Endothelial cell of umbilical vein (primary cell): Measurements from ENCODE around the gene CLTC. TPM values are rescaled to one million over a fixed set of nuclear protein-coding genes. Genes with fewer than 3 reads are reported as not detected.

Experiments
- BruUV-seq: library from RNA; stranded (reverse); fragments of 400-500 nt; replicated peaks from 2 replicates; lab custom pipeline; 2021; lab: Mats Ljungman, UMichigan
- CTCF ChIA-PET: fragments of 300-600, 350-600 bp; sonication (Branson Sonifier 250); formaldehyde crosslinking; loops from one replicate; lab custom pipeline; 2021; ENCODE audit warnings: antibody characterized with exemption, inconsistent platforms; lab: Charles Lee
- POLR2A ChIA-PET: fragments of 300-600, 350-600 bp; sonication (Branson Sonifier 250); formaldehyde crosslinking; loops from one replicate; lab custom pipeline; 2021; ENCODE audit warnings: antibody characterized with exemption, inconsistent platforms; lab: Charles Lee
- DNase-seq: peaks from one replicate; pipeline ENCODE4 v3.0.0-alpha.2; 2011; ENCODE audit warnings: low read depth, low spot score
- FAIRE-seq: peaks from 2 replicates; lab custom pipeline; 2011; peaks lifted over from hg19 to GRCh38; lab: Jason Lieb, UNC
- H2AFZ ChIP-seq: 2 replicates; pipeline ENCODE4 v1.6.0; 2012; ENCODE audit warnings: low read depth, low read length, control low read depth, inconsistent platforms
- H3K27ac ChIP-seq: 2 replicates; pipeline ENCODE4 v1.5.1; 2011; ENCODE audit warnings: low read depth, mild to moderate bottlenecking, control low read depth, low read length, moderate library complexity; ENCODE audit not compliant: insufficient read depth
- H3K27me3 ChIP-seq, 2 experiments: 2 replicates each; pipeline versions ENCODE4 v1.6.0 to v1.6.1; 2011; ENCODE audit warnings: low read length in 2 of 2, mixed read lengths in 1 of 2; ENCODE audit not compliant: control insufficient read depth in 2 of 2, insufficient read depth in 2 of 2
- H3K36me3 ChIP-seq, 2 experiments: 2 replicates in 1 of 2; 3 replicates in 1 of 2; pipeline ENCODE4 v1.5.1; 2011; ENCODE audit warnings: low read length in 2 of 2, mild to moderate bottlenecking in 1 of 2, moderate library complexity in 1 of 2; ENCODE audit not compliant: control insufficient read depth in 2 of 2, insufficient read depth in 2 of 2; ENCODE audit errors: extremely low read depth in 1 of 2
- H3K4me1 ChIP-seq: 3 replicates; pipeline ENCODE4 v1.5.1; 2011; ENCODE audit warnings: mild to moderate bottlenecking, low read length; ENCODE audit not compliant: control insufficient read depth, insufficient read depth; ENCODE audit errors: extremely low read depth
- H3K4me2 ChIP-seq: 2 replicates; pipeline ENCODE4 v1.6.1; 2011; ENCODE audit warnings: low read length, control low read depth, mixed read lengths; ENCODE audit not compliant: insufficient read depth
- H3K4me3 ChIP-seq, 3 experiments: fragments of 200-600 bp in 1 of 3; sonication (generic), shearing (Covaris generic) in 1 of 3; replicated peaks in 1 of 3; 2 replicates each; pipeline ENCODE4 v1.5.1; 2011 to 2016; ENCODE audit warnings: control low read depth in 3 of 3, low read length in 3 of 3, mild to moderate bottlenecking in 2 of 3, inconsistent platforms in 1 of 3, low read depth in 1 of 3, moderate library complexity in 1 of 3; ENCODE audit not compliant: insufficient read depth in 1 of 3
- H3K79me2 ChIP-seq: 2 replicates; pipeline ENCODE4 v1.6.0; 2012; ENCODE audit warnings: low read length, inconsistent platforms; ENCODE audit not compliant: control insufficient read depth, insufficient read depth
- H3K9ac ChIP-seq: replicated peaks from 2 replicates; pipeline ENCODE3; 2011; ENCODE audit warnings: low read length, control low read depth; ENCODE audit not compliant: insufficient read depth; ENCODE audit errors: extremely low read depth
- H3K9me1 ChIP-seq: replicated peaks from 3 replicates; pipeline ENCODE4 v1.6.0; 2011; ENCODE audit warnings: mild to moderate bottlenecking, low read length; ENCODE audit not compliant: control insufficient read depth, insufficient read depth; ENCODE audit errors: extremely low read depth
- H3K9me3 ChIP-seq: replicated peaks from 2 replicates; pipeline ENCODE4 v1.5.1; 2012; ENCODE audit warnings: low read length, inconsistent platforms; ENCODE audit not compliant: control insufficient read depth, insufficient read depth
- H4K20me1 ChIP-seq: replicated peaks from 2 replicates; pipeline ENCODE3; 2011; ENCODE audit warnings: mild to moderate bottlenecking, low read length; ENCODE audit not compliant: control insufficient read depth, insufficient read depth; ENCODE audit errors: extremely low read depth
- CTCF ChIP-seq, 2 donors: IDR thresholded peaks; 1 replicate in 1 of 2; 2 replicates in 1 of 2; pipeline ENCODE4 v1.5.1; 2011; ENCODE audit warnings: low read length in 2 of 2, mild to moderate bottlenecking in 2 of 2, moderate library complexity in 2 of 2, control low read depth in 1 of 2, inconsistent platforms in 1 of 2, low read depth in 1 of 2; ENCODE audit not compliant: insufficient read depth in 1 of 2; ENCODE audit errors: extremely low read depth in 1 of 2
- GATA2 ChIP-seq: IDR thresholded peaks from 2 replicates; pipeline ENCODE4 v1.7.0; 2011; ENCODE audit warnings: low read depth, mild to moderate bottlenecking, moderate library complexity, mixed read lengths, low read length; ENCODE audit not compliant: insufficient read length, insufficient read depth
- JUN ChIP-seq: IDR thresholded peaks from 2 replicates; pipeline ENCODE4 v1.6.1; 2011; ENCODE audit warnings: borderline replicate concordance, low read depth; ENCODE audit not compliant: insufficient read length, insufficient read depth
- MYC ChIP-seq: IDR thresholded peaks from one replicate; pipeline ENCODE4 v1.6.1; 2011; ENCODE audit warnings: mild to moderate bottlenecking, low read depth, low read length
- POLR2A ChIP-seq: IDR thresholded peaks from 2 replicates; pipeline ENCODE4 v1.6.1; 2012; ENCODE audit warnings: low read depth, mild to moderate bottlenecking, control low read depth, low read length
- POLR2AphosphoS5 ChIP-seq: IDR thresholded peaks from 2 replicates; pipeline ENCODE4 v1.6.1; 2012; ENCODE audit warnings: low read depth, mild to moderate bottlenecking, control low read depth, low read length, moderate library complexity; ENCODE audit not compliant: insufficient read depth
- dilution Hi-C: fragments of 300-500 bp; cut with MboI; formaldehyde crosslinking; loops from one replicate; pipeline ENCODE4 v1.15.0; 2019; ENCODE audit warnings: low sequenced_read_pairs; ENCODE audit not compliant: extremely low pct_ligation_motif_present
- intact Hi-C: fragments of 100-400 bp; cut with micrococcal nuclease; formaldehyde crosslinking; loops from one replicate; pipeline ENCODE4 v1.10.0; 2022
- polyA plus RNA-seq, 4 experiments: library from polyadenylated mRNA; depleted of rRNA in 3 of 4; stranded (reverse) in 3 of 4; unstranded in 1 of 4; fragments of >200 nt; gene quantifications; 2 replicates each; pipeline versions ENCODE4 v1.2.1 to v1.2.3, GENCODE V29; 2011 to 2012; ENCODE audit warnings: missing spikeins in 1 of 4
- total RNA-seq: library from RNA; stranded (reverse); gene quantifications from 2 replicates; pipeline ENCODE4 v1.2.3, GENCODE V29; 2021
- TF ChIP-seq, protein P1 (sequence below): IDR thresholded peaks from 2 replicates; pipeline ENCODE4 v1.6.1; 2011; ENCODE audit not compliant: insufficient read depth, insufficient read length

Gene CLTC
- total and polyA plus RNA-seq, 2 donors (not counting 3 experiments of a cell fraction or from before 2014, with no cell fraction given) = 164 to 326 TPM

DNA sequence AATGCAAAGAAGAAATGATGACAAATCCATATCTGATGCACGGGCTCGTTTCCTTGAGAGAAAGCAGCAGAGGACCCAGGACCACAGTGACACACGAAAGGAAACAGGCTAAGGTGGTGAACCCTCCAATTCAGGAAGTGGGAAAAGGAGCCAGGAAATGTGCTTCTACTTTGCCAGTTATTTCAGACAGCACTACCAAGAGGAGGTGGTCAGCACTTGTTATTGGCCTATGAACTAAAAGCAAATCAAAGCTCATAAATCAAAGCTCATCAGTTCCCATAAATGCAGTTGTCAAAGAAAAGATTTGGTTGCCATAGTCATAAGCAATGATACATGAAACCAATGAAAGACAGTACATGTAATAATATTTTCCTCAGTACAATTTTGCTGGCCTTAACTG, 12.6 kb upstream of the CLTC start:
- peaks cover 10% of the 10 kb centered on the region for H3K4me1 ChIP-seq
- H3K9ac ChIP-seq = no peak overlapping the region
- ChIA-PET CTCF (interaction anchor here (0.9 to 1.3 kb wide), 3 partner anchors 11 to 17 kb away, joined by 3 to 4 read pairs (median 3); no protein-coding TSS in a partner anchor), POLR2A (interaction anchor here (1.0 kb wide), 1 partner anchor 12 kb away, joined by 4 read pairs; the partner anchor contains the start of gene CLTC)
- H3K4me3 ChIP-seq = no peak overlapping the region
- no peak overlapping the region for H2AFZ ChIP-seq
- BruUV-seq = TSS peak; percentile 24
- no peak overlapping the region for H3K27ac ChIP-seq
- no peaks in the 10 kb centered on the region for H3K27me3 ChIP-seq
- H3K79me2 ChIP-seq = no peaks in the 10 kb centered on the region
- dilution Hi-C loops = no loop called here
- DNase-seq = peak; percentile 62
- FAIRE-seq = peak; percentile 91
- H4K20me1 ChIP-seq = no peaks in the 10 kb centered on the region
- peaks cover 6 to 8% of the 10 kb centered on the region in 2 experiments for H3K36me3 ChIP-seq
- H3K4me2 ChIP-seq = peak overlapping the region; percentile 61
- H3K9me1 ChIP-seq = no peaks in the 10 kb centered on the region
- TF ChIP-seq POLR2AphosphoS5 = peak; percentile 58
- peak; percentile 12 for TF ChIP-seq JUN
- peak; percentile 43 for TF ChIP-seq GATA2
- TF ChIP-seq, protein P1, sequence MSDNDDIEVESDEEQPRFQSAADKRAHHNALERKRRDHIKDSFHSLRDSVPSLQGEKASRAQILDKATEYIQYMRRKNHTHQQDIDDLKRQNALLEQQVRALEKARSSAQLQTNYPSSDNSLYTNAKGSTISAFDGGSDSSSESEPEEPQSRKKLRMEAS = no peak
- H3K9me3 ChIP-seq = no peaks in the 10 kb centered on the region
- intact Hi-C loops = no loop called here

GRCh38 chr17:59607817-59608403, 11.8 kb upstream of the CLTC start:
- intact Hi-C loops = no loop called here
- Histone ChIP-seq H3K27me3 (no peaks in the 10 kb centered on the region), H3K9ac (no peak overlapping the region), H3K27ac (no peak overlapping the region), H3K36me3 (peaks cover 3 to 6% of the 10 kb centered on the region in 2 experiments), H4K20me1 (no peaks in the 10 kb centered on the region), H3K4me3 (no peak overlapping the region), H3K9me1 (no peaks in the 10 kb centered on the region), H2AFZ (no peak overlapping the region), H3K4me2 (no peak overlapping the region), H3K9me3 (no peaks in the 10 kb centered on the region), H3K79me2 (no peaks in the 10 kb centered on the region), H3K4me1 (peaks cover 10% of the 10 kb centered on the region)
- no peak for TF ChIP-seq GATA2
- TF ChIP-seq JUN = no peak
- no peak for TF ChIP-seq POLR2A
- TF ChIP-seq CTCF (IDR thresholded peaks at IDR 0.05; ENCODE audit: extremely low read depth in 1 of 2, insufficient read depth in 1 of 2, low read depth in 1 of 2, low read length in 2 of 2) = peak in 1 of 2 donors; percentile 2
- no peak for TF ChIP-seq MYC
- BruUV-seq = no TSS peak
- POLR2A ChIA-PET = no interaction called here
- DNase-seq (no peak), FAIRE-seq (peak; percentile 8)
- dilution Hi-C loops = no loop called here
- CTCF ChIA-PET = interaction anchor here (1.2 kb wide), 1 partner anchor 16 kb away, joined by 3 read pairs; no protein-coding TSS in a partner anchor
